ENCODE measurements around the gene XYLT1. TPM values are rescaled to one million over a fixed set of nuclear protein-coding genes. Genes with fewer than 3 reads are reported as not detected.

The XYLT1 gene
- total and polyA plus RNA-seq, 10 of the 15 experiments (the other 5 are each of a cell fraction or from before 2014, with no cell fraction given): 0.88 to 14.8 (median 5.8) TPM

DNA sequence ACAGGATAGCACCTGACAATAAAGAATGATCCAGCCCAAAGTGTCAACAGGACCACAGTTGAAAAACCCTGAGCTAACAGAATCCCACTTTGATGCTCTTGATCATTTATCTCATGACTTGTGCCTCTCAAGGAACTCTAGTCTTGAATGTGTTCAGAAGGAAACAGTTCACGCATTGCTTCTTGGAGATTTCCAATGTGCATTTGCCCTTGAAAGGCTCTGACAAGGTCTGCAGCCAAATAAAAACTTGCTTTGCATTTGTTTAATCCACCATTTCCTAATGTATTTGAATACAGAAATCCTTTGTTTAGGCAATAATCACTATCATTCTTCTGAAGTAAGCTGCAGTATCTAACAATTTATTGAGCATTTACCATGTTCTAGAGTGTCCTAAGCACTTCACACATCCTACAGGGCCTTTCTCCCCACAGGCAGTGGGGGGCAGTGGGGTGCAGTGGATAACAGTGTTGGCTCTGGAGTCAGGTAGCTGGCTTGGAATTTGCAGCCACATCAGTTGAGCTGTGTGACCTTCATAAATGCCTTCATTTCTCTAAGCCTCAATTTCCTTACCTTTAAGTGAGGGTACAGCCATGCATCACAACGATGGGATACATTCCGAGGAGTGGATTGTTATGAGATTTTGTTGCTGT lies 239.7 kb downstream of the XYLT1 start:
- ChIA-PET CTCF (interaction anchor here (1.0 to 2.5 kb wide), 3 partner anchors 30 to 236 kb away, joined by 3 to 7 read pairs (median 3); no protein-coding TSS in a partner anchor), RAD21 (ENCODE audit: unreplicated experiment) (interaction anchor here (1.4 kb wide), 1 partner anchor 236 kb away, joined by 8 read pairs; no protein-coding TSS in a partner anchor), SMC1A (ENCODE audit: uncharacterized antibody, unreplicated experiment) (interaction anchor here (0.6 to 1.3 kb wide), 5 partner anchors 9 to 348 kb away, joined by 3 to 5 read pairs (median 3); no protein-coding TSS in a partner anchor), POLR2A (no interaction called here)
- Histone ChIP-seq H3K9ac (ENCODE audit: control insufficient read depth, insufficient read depth, low read length) (no peak overlapping the region), H3K27ac (ENCODE audit: control insufficient read depth, insufficient read depth) (no peak overlapping the region), H3K27me3 (replicated peaks in 1 of 2; ENCODE audit: control insufficient read depth in 2 of 2, insufficient read depth in 2 of 2, low read length in 1 of 2) (no peaks in the 10 kb centered on the region), H4K20me1 (ENCODE audit: control insufficient read depth, insufficient read depth) (no peaks in the 10 kb centered on the region), H3K4me3 (no peak overlapping the region), H3K4me1 (ENCODE audit: control insufficient read depth, insufficient read depth, low read length) (no peaks in the 10 kb centered on the region), H3K4me2 (ENCODE audit: control insufficient read depth, insufficient read depth) (no peak overlapping the region), H2AFZ (ENCODE audit: control insufficient read depth, low read depth, low read length) (no peak overlapping the region), H3K36me3 (ENCODE audit: control insufficient read depth in 2 of 2, insufficient read depth in 2 of 2, low read length in 1 of 2) (no peaks in the 10 kb centered on the region), H3K9me3 (replicated peaks; ENCODE audit: control insufficient read depth, insufficient read depth, low read length) (no peaks in the 10 kb centered on the region), H3K79me2 (ENCODE audit: control insufficient read depth, insufficient read depth, low read length) (no peaks in the 10 kb centered on the region)
- in situ Hi-C loops (cut with MboI) (no loop called here), intact Hi-C loops (cut with micrococcal nuclease; ENCODE audit: unreplicated experiment) (no loop called here)
- TF ChIP-seq TCF3 (IDR thresholded peaks at IDR 0.05; ENCODE audit: borderline replicate concordance, insufficient read depth, low read depth, low read length): no peak
- TF ChIP-seq ZNF274 (IDR thresholded peaks at IDR 0.05; ENCODE audit: insufficient read depth, insufficient read length): no peak
- TF ChIP-seq RAD21 (IDR thresholded peaks at IDR 0.05; ENCODE audit: insufficient read depth, low read depth, low read length): peak; percentile 41; the same call in 1 of the 2 replicates
- TF ChIP-seq, protein P1, sequence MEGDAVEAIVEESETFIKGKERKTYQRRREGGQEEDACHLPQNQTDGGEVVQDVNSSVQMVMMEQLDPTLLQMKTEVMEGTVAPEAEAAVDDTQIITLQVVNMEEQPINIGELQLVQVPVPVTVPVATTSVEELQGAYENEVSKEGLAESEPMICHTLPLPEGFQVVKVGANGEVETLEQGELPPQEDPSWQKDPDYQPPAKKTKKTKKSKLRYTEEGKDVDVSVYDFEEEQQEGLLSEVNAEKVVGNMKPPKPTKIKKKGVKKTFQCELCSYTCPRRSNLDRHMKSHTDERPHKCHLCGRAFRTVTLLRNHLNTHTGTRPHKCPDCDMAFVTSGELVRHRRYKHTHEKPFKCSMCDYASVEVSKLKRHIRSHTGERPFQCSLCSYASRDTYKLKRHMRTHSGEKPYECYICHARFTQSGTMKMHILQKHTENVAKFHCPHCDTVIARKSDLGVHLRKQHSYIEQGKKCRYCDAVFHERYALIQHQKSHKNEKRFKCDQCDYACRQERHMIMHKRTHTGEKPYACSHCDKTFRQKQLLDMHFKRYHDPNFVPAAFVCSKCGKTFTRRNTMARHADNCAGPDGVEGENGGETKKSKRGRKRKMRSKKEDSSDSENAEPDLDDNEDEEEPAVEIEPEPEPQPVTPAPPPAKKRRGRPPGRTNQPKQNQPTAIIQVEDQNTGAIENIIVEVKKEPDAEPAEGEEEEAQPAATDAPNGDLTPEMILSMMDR (IDR thresholded peaks at IDR 0.05 in 2 of 3, conservative IDR thresholded peaks at IDR 0.05 in 1 of 3; ENCODE audit: control insufficient read depth in 2 of 3, extremely low read depth in 1 of 3, insufficient read depth in 1 of 3, low read depth in 3 of 3, low read length in 3 of 3): peak in 2 of 3 experiments; percentile 6 to 25; a peak in 3 of 6 replicates
- no peak for TF ChIP-seq NR2F1 (conservative IDR thresholded peaks at IDR 0.05)
- ATAC-seq: no peak
- BruUV-seq (replicated peaks): no TSS peak
- FAIRE-seq: no peak
- 28% methylated on average over 3 of the region's 3 CpGs for WGBS (ENCODE audit: insufficient coverage, insufficient replicate concordance, low lambda C conversion rate, missing lambda C conversion rate)
- DNase-seq (ENCODE audit: low read depth, low spot score): no peak

Data from GM12878 (cell line).